IMR-90 (cell line): ENCODE measurements around the gene XPA. TPM values are rescaled to one million over a fixed set of nuclear protein-coding genes. Genes with fewer than 3 reads are reported as not detected.

Experiments used
- ATAC-seq: fragments of 200-7000 bp; cut with Tn5 transposase; 2 replicates; pipeline ENCODE4 v1.9.1; 2020; ENCODE audit warnings: low read depth, mild to moderate bottlenecking, moderate library complexity
- BruUV-seq: library from RNA; stranded (reverse); fragments of 400-500 nt; replicated peaks from 2 replicates; lab custom pipeline; 2021; lab: Mats Ljungman, UMichigan
- CTCF ChIA-PET: fragments of 300-600 bp; formaldehyde crosslinking; extraction: SDS; loops from one replicate; lab custom pipeline; 2021; ENCODE audit warnings: antibody characterized with exemption; lab: Yijun Ruan, JAX
- POLR2A ChIA-PET: fragments of 300-600 bp; sonication (Branson Sonifier 250); formaldehyde crosslinking; loops from one replicate; lab custom pipeline; 2022; ENCODE audit warnings: antibody characterized with exemption; ENCODE audit not compliant: unreplicated experiment; lab: Charles Lee
- DNase-seq: peaks from one replicate; pipeline ENCODE4 v3.0.0; 2013
- H2AFZ ChIP-seq: replicated peaks from 2 replicates; pipeline ENCODE3; 2013; ENCODE audit warnings: low read length, mild to moderate bottlenecking; ENCODE audit not compliant: poor library complexity
- H2AK5ac ChIP-seq: 2 replicates; pipeline ENCODE4 v1.6.1; 2013; ENCODE audit warnings: low read depth, low read length, inconsistent platforms
- H2AK9ac ChIP-seq: replicated peaks from 2 replicates; pipeline ENCODE3; 2013; ENCODE audit warnings: mild to moderate bottlenecking, low read depth, low read length, moderate library complexity; ENCODE audit not compliant: poor library complexity
- H2BK120ac ChIP-seq: 2 replicates; pipeline ENCODE4 v1.6.1; 2013; ENCODE audit warnings: low read depth, low read length, inconsistent platforms
- H2BK15ac ChIP-seq: 3 replicates; pipeline ENCODE4 v1.6.1; 2013; ENCODE audit warnings: low read depth, low read length, inconsistent platforms
- H2BK20ac ChIP-seq: 2 replicates; pipeline ENCODE4 v1.6.1; 2013; ENCODE audit warnings: low read depth, mild to moderate bottlenecking, inconsistent platforms, low read length, moderate library complexity
- H2BK5ac ChIP-seq: 2 replicates; pipeline ENCODE4 v1.6.1; 2013; ENCODE audit warnings: mild to moderate bottlenecking, low read depth, low read length, inconsistent platforms; ENCODE audit not compliant: poor library complexity, severe bottlenecking
- H3K14ac ChIP-seq: replicated peaks from 2 replicates; pipeline ENCODE4 v1.6.1; 2013; ENCODE audit warnings: low read depth, low read length, inconsistent platforms
- H3K18ac ChIP-seq: 2 replicates; pipeline ENCODE4 v1.6.1; 2013; ENCODE audit warnings: low read depth, low read length, control low read depth
- H3K23ac ChIP-seq: 2 replicates; pipeline ENCODE4 v1.6.1; 2013; ENCODE audit warnings: low read depth, low read length, inconsistent platforms
- H3K27ac ChIP-seq: 2 replicates; pipeline ENCODE4 v1.5.1; 2013; ENCODE audit warnings: mild to moderate bottlenecking, control low read depth, low read length; ENCODE audit not compliant: insufficient read depth
- H3K27me3 ChIP-seq: 2 replicates; pipeline ENCODE4 v1.6.1; 2013; ENCODE audit warnings: low read length; ENCODE audit not compliant: control insufficient read depth, insufficient read depth
- H3K36me3 ChIP-seq: 2 replicates; pipeline ENCODE4 v1.6.1; 2013; ENCODE audit warnings: low read length, mixed read lengths; ENCODE audit not compliant: control insufficient read depth, insufficient read depth
- H3K4ac ChIP-seq: 2 replicates; pipeline ENCODE4 v1.6.1; 2013; ENCODE audit warnings: low read depth, low read length, inconsistent platforms
- H3K4me1 ChIP-seq: 2 replicates; pipeline ENCODE4 v1.6.1; 2013; ENCODE audit warnings: low read length, mixed read lengths; ENCODE audit not compliant: control insufficient read depth, insufficient read depth
- H3K4me2 ChIP-seq: 2 replicates; pipeline ENCODE4 v1.6.1; 2013; ENCODE audit warnings: low read depth, mild to moderate bottlenecking, control low read depth, low read length, moderate library complexity
- H3K4me3 ChIP-seq: 2 replicates; pipeline ENCODE4 v1.5.1; 2013; ENCODE audit warnings: low read depth, mild to moderate bottlenecking, control low read depth, low read length, moderate library complexity; ENCODE audit not compliant: insufficient read depth
- H3K56ac ChIP-seq: 2 replicates; pipeline ENCODE4 v1.6.1; 2013; ENCODE audit warnings: low read length, inconsistent platforms; ENCODE audit not compliant: insufficient read depth; ENCODE audit errors: extremely low read depth
- H3K79me1 ChIP-seq, 2 experiments: 2 replicates each; pipeline ENCODE4 v1.6.1; 2013; ENCODE audit warnings: low read length in 2 of 2, inconsistent platforms in 1 of 2, low read depth in 1 of 2
- H3K9ac ChIP-seq: 2 replicates; pipeline ENCODE4 v1.6.1; 2013; ENCODE audit warnings: low read depth, low read length, control low read depth
- H3K9me1 ChIP-seq: 2 replicates; pipeline ENCODE4 v1.6.1; 2013; ENCODE audit warnings: low read length, inconsistent platforms; ENCODE audit not compliant: insufficient read depth
- H3K9me3 ChIP-seq: 2 replicates; pipeline ENCODE4 v1.6.1; 2013; ENCODE audit warnings: low read length; ENCODE audit not compliant: control insufficient read depth, insufficient read depth
- H4K20me1 ChIP-seq: 2 replicates; pipeline ENCODE4 v1.6.1; 2013; ENCODE audit warnings: low read length, inconsistent platforms; ENCODE audit not compliant: insufficient read depth
- H4K5ac ChIP-seq: 2 replicates; pipeline ENCODE4 v1.6.1; 2013; ENCODE audit warnings: mild to moderate bottlenecking, low read depth, low read length, control low read depth
- H4K8ac ChIP-seq, 2 experiments: 2 replicates each; pipeline ENCODE4 v1.6.1; 2013; ENCODE audit warnings: low read depth in 2 of 2, low read length in 2 of 2, control low read depth in 1 of 2, inconsistent platforms in 1 of 2
- H4K91ac ChIP-seq: 2 replicates; pipeline ENCODE4 v1.6.1; 2013; ENCODE audit warnings: low read depth, low read length, inconsistent platforms; ENCODE audit not compliant: insufficient read depth
- BHLHE40 ChIP-seq: fragments of 150-350 bp; IDR thresholded peaks from 2 replicates; pipeline ENCODE4 v1.6.1; 2016; ENCODE audit warnings: mild to moderate bottlenecking, low read depth, low read length
- CHD1 ChIP-seq: IDR thresholded peaks from 2 replicates; pipeline ENCODE4 v1.6.1; 2012; ENCODE audit warnings: low read depth, low read length, improper control_type of control experiment
- MAFK ChIP-seq: IDR thresholded peaks from 2 replicates; pipeline ENCODE4 v1.6.1; 2012; ENCODE audit warnings: low read depth, low read length, improper control_type of control experiment
- MAZ ChIP-seq: IDR thresholded peaks from 2 replicates; pipeline ENCODE4 v1.6.1; 2012; ENCODE audit warnings: low read depth, mild to moderate bottlenecking, low read length, improper control_type of control experiment, moderate library complexity, borderline replicate concordance
- MXI1 ChIP-seq: IDR thresholded peaks from 2 replicates; pipeline ENCODE4 v1.6.1; 2012; ENCODE audit warnings: low read depth, mild to moderate bottlenecking, low read length, moderate library complexity, borderline replicate concordance
- RAD21 ChIP-seq: IDR thresholded peaks from 2 replicates; pipeline ENCODE4 v1.6.1; 2012; ENCODE audit warnings: low read length, improper control_type of control experiment
- RCOR1 ChIP-seq: IDR thresholded peaks from 2 replicates; pipeline ENCODE4 v1.6.1; 2012; ENCODE audit warnings: mild to moderate bottlenecking, low read length, improper control_type of control experiment; ENCODE audit not compliant: insufficient replicate concordance
- RFX5 ChIP-seq: IDR thresholded peaks from 2 replicates; pipeline ENCODE4 v1.8.0; 2012; ENCODE audit warnings: low read depth, mild to moderate bottlenecking, low read length, moderate library complexity
- SMC3 ChIP-seq: fragments of 150-350 bp; IDR thresholded peaks from 2 replicates; pipeline ENCODE4 v1.6.1; 2016; ENCODE audit warnings: low read depth, mild to moderate bottlenecking, antibody characterized with exemption, low read length, moderate library complexity
- USF2 ChIP-seq: fragments of 150-350 bp; IDR thresholded peaks from 2 replicates; pipeline ENCODE4 v1.6.1; 2017; ENCODE audit warnings: mild to moderate bottlenecking, antibody characterized with exemption, low read length, low read depth
- WGBS, 2 experiments: methylation state at CpG; one replicate each; pipeline versions ENCODE4 v1.1.5 to v1.1.7; 2013; ENCODE audit warnings: missing lambda C conversion rate in 2 of 2; ENCODE audit not compliant: insufficient read length in 1 of 2; ENCODE audit errors: extremely low coverage in 2 of 2; 5-methylcytosine and 5-hydroxymethylcytosine counted together
- dilution Hi-C: fragments of 300-500 bp; cut with HindIII; formaldehyde crosslinking; loops from one replicate; pipeline ENCODE4 v1.14.3; 2018; ENCODE audit warnings: low sequenced_read_pairs; ENCODE audit not compliant: unreplicated experiment
- in situ Hi-C: fragments of 300-500 bp; cut with MboI; formaldehyde crosslinking; loops from 3 replicates; pipeline ENCODE4 v1.14.3; 2019; ENCODE audit warnings: low sequenced_read_pairs, inconsistent platforms, mixed read lengths
- intact Hi-C: fragments of 100-400 bp; cut with micrococcal nuclease; formaldehyde crosslinking; loops from 2 replicates; pipeline ENCODE4 v1.10.0; 2022
- polyA plus RNA-seq, 3 experiments: library from polyadenylated mRNA; depleted of rRNA; stranded (reverse); fragments of >200 nt; gene quantifications; 2 replicates each; pipeline ENCODE4 v1.2.3, GENCODE V29; 2012; ENCODE audit warnings: low replicate concordance in 1 of 3
- total RNA-seq: library from RNA; depleted of rRNA; stranded (reverse); fragments of >200 nt; gene quantifications from 2 replicates; pipeline ENCODE4 v1.2.3, GENCODE V29; 2012
- TF ChIP-seq, protein P1 (sequence below): conservative IDR thresholded peaks from 2 replicates; pipeline ENCODE4 v1.5.1; 2012; ENCODE audit warnings: mild to moderate bottlenecking, low read depth, low read length, improper control_type of control experiment

The XPA gene
- total and polyA plus RNA-seq, 2 of the 4 experiments (the other 2 are of a cell fraction): 1.4 to 2.2 TPM

GRCh38 chr9:97632985-97633858 lies 63.9 kb downstream of the XPA start, which contains the start of the genes NCBP1 and TSTD2 (continued):
- TF ChIP-seq RCOR1: no peak

GRCh38 chr9:97632248-97632984 lies 64.7 kb downstream of the XPA start:
- peak; percentile 84 for DNase-seq
- peak overlapping the region; percentile 93 for H2BK15ac ChIP-seq
- BruUV-seq: TSS peak; percentile 86
- H3K36me3 ChIP-seq: no peaks in the 10 kb centered on the region
- peaks cover 3% of the 10 kb centered on the region; the same call in 1 of the 2 replicates for H3K9me1 ChIP-seq
- peak overlapping the region; percentile 95 for H3K27ac ChIP-seq
- peak overlapping the region; percentile 92 for H3K9ac ChIP-seq
- no peaks in the 10 kb centered on the region for H3K9me3 ChIP-seq
- H2BK20ac ChIP-seq: no peak overlapping the region
- H2AFZ ChIP-seq: peak overlapping the region; percentile 97
- H4K5ac ChIP-seq: peak overlapping the region; percentile 93
- peak overlapping the region; percentile 94 for H2BK5ac ChIP-seq
- H3K56ac ChIP-seq: peak overlapping the region; percentile 99
- H2AK5ac ChIP-seq: peak overlapping the region; percentile 79
- in situ Hi-C loops: no loop called here
- H3K14ac ChIP-seq: peak overlapping the region; percentile 92
- peaks cover 11% of the 10 kb centered on the region for H3K4me1 ChIP-seq
- peak overlapping the region; percentile 85 for H3K4me2 ChIP-seq
- H3K4me3 ChIP-seq: peak overlapping the region; percentile 59
- ChIA-PET POLR2A (interaction anchor here (0.6 kb wide), 1 partner anchor 11 kb away, joined by 4 read pairs; no protein-coding TSS in a partner anchor), CTCF (interaction anchor here (1.7 to 1.8 kb wide), 2 partner anchors 34 to 163 kb away, joined by 6 to 7 read pairs; no protein-coding TSS in a partner anchor)
- H4K20me1 ChIP-seq: peaks cover 27% of the 10 kb centered on the region
- peak overlapping the region; percentile 87 for H3K18ac ChIP-seq
- 1% methylated on average over 14 of the region's 27 CpGs; no CpG with 5 or more reads in 1 of the 2 experiments for WGBS, 2 experiments
- peak overlapping the region; percentile 61 for H2BK120ac ChIP-seq
- peak overlapping the region; percentile 95 to 98 for H4K8ac ChIP-seq
- intact Hi-C loops: no loop called here
- H4K91ac ChIP-seq: peak overlapping the region; percentile 88
- H3K23ac ChIP-seq: peak overlapping the region; percentile 99
- H3K27me3 ChIP-seq: no peaks in the 10 kb centered on the region
- H2AK9ac ChIP-seq: peak overlapping the region; percentile 48
- dilution Hi-C loops: no loop called here
- H3K79me1 ChIP-seq: peaks cover 17 to 49% of the 10 kb centered on the region in 2 experiments
- H3K4ac ChIP-seq: peak overlapping the region; percentile 94
- ATAC-seq: peak; percentile 2
- TF ChIP-seq MAFK: no peak
- no peak for TF ChIP-seq CHD1
- no peak for TF ChIP-seq MAZ
- TF ChIP-seq RAD21: no peak
- TF ChIP-seq, protein P1, sequence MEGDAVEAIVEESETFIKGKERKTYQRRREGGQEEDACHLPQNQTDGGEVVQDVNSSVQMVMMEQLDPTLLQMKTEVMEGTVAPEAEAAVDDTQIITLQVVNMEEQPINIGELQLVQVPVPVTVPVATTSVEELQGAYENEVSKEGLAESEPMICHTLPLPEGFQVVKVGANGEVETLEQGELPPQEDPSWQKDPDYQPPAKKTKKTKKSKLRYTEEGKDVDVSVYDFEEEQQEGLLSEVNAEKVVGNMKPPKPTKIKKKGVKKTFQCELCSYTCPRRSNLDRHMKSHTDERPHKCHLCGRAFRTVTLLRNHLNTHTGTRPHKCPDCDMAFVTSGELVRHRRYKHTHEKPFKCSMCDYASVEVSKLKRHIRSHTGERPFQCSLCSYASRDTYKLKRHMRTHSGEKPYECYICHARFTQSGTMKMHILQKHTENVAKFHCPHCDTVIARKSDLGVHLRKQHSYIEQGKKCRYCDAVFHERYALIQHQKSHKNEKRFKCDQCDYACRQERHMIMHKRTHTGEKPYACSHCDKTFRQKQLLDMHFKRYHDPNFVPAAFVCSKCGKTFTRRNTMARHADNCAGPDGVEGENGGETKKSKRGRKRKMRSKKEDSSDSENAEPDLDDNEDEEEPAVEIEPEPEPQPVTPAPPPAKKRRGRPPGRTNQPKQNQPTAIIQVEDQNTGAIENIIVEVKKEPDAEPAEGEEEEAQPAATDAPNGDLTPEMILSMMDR: no peak
- no peak for TF ChIP-seq RFX5
- TF ChIP-seq RCOR1: no peak
- no peak for TF ChIP-seq MXI1
- no peak for TF ChIP-seq SMC3
- TF ChIP-seq BHLHE40: no peak
- no peak for TF ChIP-seq USF2
